SW480 (cell line): ENCODE data around the gene METTL26.
A peak's percentile ranks its signal among the peaks of the same experiment; 100 is the strongest.

Experiments used
- DNase-seq: peaks from one replicate; pipeline ENCODE4 v3.0.0-alpha.2; 2016; ENCODE audit warnings: low spot score

The METTL26 gene

GRCh38 chr16:658679-659571, 22.8 kb upstream of the METTL26 start:
- no peak for DNase-seq

GRCh38 chr16:657487-657886, 21.4 kb upstream of the METTL26 start:
- no peak for DNase-seq

GRCh38 chr16:654034-654433, 17.9 kb upstream of the METTL26 start:
- no peak for DNase-seq

- no peak for DNase-seq
Measured at GRCh38 chr16:652454-653305, 16.6 kb upstream of the METTL26 start.

GRCh38 chr16:651844-652243, 15.7 kb upstream of the METTL26 start:
- DNase-seq: no peak

- DNase-seq: no peak
Measured at GRCh38 chr16:649631-650030, 13.5 kb upstream of the METTL26 start.

- DNase-seq: peak; percentile 89
Measured at GRCh38 chr16:648781-649589, 12.9 kb upstream of the METTL26 start, which contains the start of gene WDR90. Gene WDR90, plus strand, starts transcription at chr16:649365. Its CDS starts 52 bp downstream, at chr16:649417.

- peak; percentile 74 for DNase-seq
Measured at GRCh38 chr16:648071-648780, 12.1 kb upstream of the METTL26 start.

GRCh38 chr16:647173-647902, 11.2 kb upstream of the METTL26 start:
- no peak for DNase-seq

GRCh38 chr16:646679-647172, 10.6 kb upstream of the METTL26 start:
- no peak for DNase-seq

GRCh38 chr16:645852-646678, 10.0 kb upstream of the METTL26 start:
- no peak for DNase-seq

- DNase-seq: no peak
Measured at GRCh38 chr16:644556-644955, 8.5 kb upstream of the METTL26 start.

GRCh38 chr16:643050-643368, 6.9 kb upstream of the METTL26 start:
- DNase-seq: no peak

GRCh38 chr16:642189-643049, 6.3 kb upstream of the METTL26 start:
- DNase-seq: peak; percentile 55

- DNase-seq: peak; percentile 82
Measured at GRCh38 chr16:641326-642188, 5.5 kb upstream of the METTL26 start, which contains the start of gene MCRIP2. Gene MCRIP2, plus strand, starts transcription at chr16:641828. Its CDS starts 164 bp downstream, at chr16:641992.

- no peak for DNase-seq
Measured at GRCh38 chr16:640614-641013, 4.5 kb upstream of the METTL26 start.

- DNase-seq: no peak
Measured at GRCh38 chr16:638836-639235, 2.7 kb upstream of the METTL26 start.
